ENCODE results near the gene ANO6. TPM values are rescaled to one million over a fixed set of nuclear protein-coding genes. Genes with fewer than 3 reads are reported as not detected.
A peak's percentile ranks its signal among the peaks of the same experiment; 100 is the strongest.

Gene ANO6
- total RNA-seq, 1 experiment from 2014 or later = 46.8 TPM

GRCh38 chr12:45227316-45228067, 11.6 kb downstream of the ANO6 start:
- H3K27ac Mint-ChIP-seq = peak overlapping the region; percentile 76; the same call in 1 of the 2 replicates
- H3K27me3 Mint-ChIP-seq (ENCODE audit: low read depth) = no peaks in the 10 kb centered on the region
- DNase-seq (ENCODE audit: low spot score) (no peak), ATAC-seq (no peak)
- no peak for TF ChIP-seq ATF2 (CRISPR knock-in tag; IDR thresholded peaks at IDR 0.05; ENCODE audit: borderline replicate concordance, low read depth)
- CTCF ChIA-PET = no interaction called here
- H3K9me3 Mint-ChIP-seq = peaks cover 6% of the 10 kb centered on the region
- POLR2A ChIA-PET = no interaction called here
- no peak overlapping the region for H3K4me3 Mint-ChIP-seq
- peaks cover 69% of the 10 kb centered on the region for H3K4me1 Mint-ChIP-seq
- H3K36me3 Mint-ChIP-seq = peaks cover 19% of the 10 kb centered on the region

GRCh38 chr12:45231515-45232145, 15.7 kb downstream of the ANO6 start:
- DNase-seq (ENCODE audit: low spot score) (no peak), ATAC-seq (no peak)
- H3K27me3 Mint-ChIP-seq (ENCODE audit: low read depth) = no peaks in the 10 kb centered on the region
- peaks cover 77% of the 10 kb centered on the region for H3K4me1 Mint-ChIP-seq
- peak overlapping the region; percentile 29; the same call in 1 of the 2 replicates for H3K4me3 Mint-ChIP-seq
- ChIA-PET CTCF (interaction anchor here (1.4 kb wide), 1 partner anchor 16 kb away, joined by 4 read pairs; the partner anchor contains the start of gene ANO6), POLR2A (no interaction called here)
- H3K9me3 Mint-ChIP-seq = peaks cover 1% of the 10 kb centered on the region; the same call in 1 of the 2 replicates
- H3K36me3 Mint-ChIP-seq = peaks cover 12% of the 10 kb centered on the region
- peak overlapping the region; percentile 98 for H3K27ac Mint-ChIP-seq
- no peak for TF ChIP-seq JUN (CRISPR knock-in tag; IDR thresholded peaks at IDR 0.05)
- no peak for TF ChIP-seq HMGXB4 (CRISPR knock-in tag; IDR thresholded peaks at IDR 0.05)
- TF ChIP-seq, protein P1, sequence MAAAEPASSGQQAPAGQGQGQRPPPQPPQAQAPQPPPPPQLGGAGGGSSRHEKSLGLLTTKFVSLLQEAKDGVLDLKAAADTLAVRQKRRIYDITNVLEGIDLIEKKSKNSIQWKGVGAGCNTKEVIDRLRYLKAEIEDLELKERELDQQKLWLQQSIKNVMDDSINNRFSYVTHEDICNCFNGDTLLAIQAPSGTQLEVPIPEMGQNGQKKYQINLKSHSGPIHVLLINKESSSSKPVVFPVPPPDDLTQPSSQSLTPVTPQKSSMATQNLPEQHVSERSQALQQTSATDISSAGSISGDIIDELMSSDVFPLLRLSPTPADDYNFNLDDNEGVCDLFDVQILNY (CRISPR knock-in tag; IDR thresholded peaks at IDR 0.05) = no peak
- TF ChIP-seq, protein P2, sequence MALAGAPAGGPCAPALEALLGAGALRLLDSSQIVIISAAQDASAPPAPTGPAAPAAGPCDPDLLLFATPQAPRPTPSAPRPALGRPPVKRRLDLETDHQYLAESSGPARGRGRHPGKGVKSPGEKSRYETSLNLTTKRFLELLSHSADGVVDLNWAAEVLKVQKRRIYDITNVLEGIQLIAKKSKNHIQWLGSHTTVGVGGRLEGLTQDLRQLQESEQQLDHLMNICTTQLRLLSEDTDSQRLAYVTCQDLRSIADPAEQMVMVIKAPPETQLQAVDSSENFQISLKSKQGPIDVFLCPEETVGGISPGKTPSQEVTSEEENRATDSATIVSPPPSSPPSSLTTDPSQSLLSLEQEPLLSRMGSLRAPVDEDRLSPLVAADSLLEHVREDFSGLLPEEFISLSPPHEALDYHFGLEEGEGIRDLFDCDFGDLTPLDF (CRISPR knock-in tag; IDR thresholded peaks at IDR 0.05) = no peak
- no peak for TF ChIP-seq TEAD1 (CRISPR knock-in tag; IDR thresholded peaks at IDR 0.05)
- TF ChIP-seq MAX (CRISPR knock-in tag; IDR thresholded peaks at IDR 0.05) = no peak
- TF ChIP-seq ZBTB21 (CRISPR knock-in tag; IDR thresholded peaks at IDR 0.05; ENCODE audit: borderline replicate concordance) = no peak
- no peak for TF ChIP-seq AFF4 (CRISPR knock-in tag; IDR thresholded peaks at IDR 0.05; ENCODE audit: borderline replicate concordance)
- no peak for TF ChIP-seq ZNF263 (CRISPR knock-in tag; IDR thresholded peaks at IDR 0.05; ENCODE audit: low read depth)
- no peak for TF ChIP-seq TEAD4 (CRISPR knock-in tag; IDR thresholded peaks at IDR 0.05)
- TF ChIP-seq, protein P3, sequence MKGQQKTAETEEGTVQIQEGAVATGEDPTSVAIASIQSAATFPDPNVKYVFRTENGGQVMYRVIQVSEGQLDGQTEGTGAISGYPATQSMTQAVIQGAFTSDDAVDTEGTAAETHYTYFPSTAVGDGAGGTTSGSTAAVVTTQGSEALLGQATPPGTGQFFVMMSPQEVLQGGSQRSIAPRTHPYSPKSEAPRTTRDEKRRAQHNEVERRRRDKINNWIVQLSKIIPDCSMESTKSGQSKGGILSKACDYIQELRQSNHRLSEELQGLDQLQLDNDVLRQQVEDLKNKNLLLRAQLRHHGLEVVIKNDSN (CRISPR knock-in tag; IDR thresholded peaks at IDR 0.05) = no peak
- no peak for TF ChIP-seq ZNF281 (CRISPR knock-in tag; IDR thresholded peaks at IDR 0.05)
- TF ChIP-seq CBFB (CRISPR knock-in tag; IDR thresholded peaks at IDR 0.05; ENCODE audit: low read depth) = no peak
- TF ChIP-seq CREM (CRISPR knock-in tag; IDR thresholded peaks at IDR 0.05) = no peak
- no peak for TF ChIP-seq ZNF416 (CRISPR knock-in tag; IDR thresholded peaks at IDR 0.05)
- no peak for TF ChIP-seq ERG (CRISPR knock-in tag; IDR thresholded peaks at IDR 0.05)

Data from WTC11 (cell line).